ENCODE results near the gene C1QA.

The C1QA gene, protein sequence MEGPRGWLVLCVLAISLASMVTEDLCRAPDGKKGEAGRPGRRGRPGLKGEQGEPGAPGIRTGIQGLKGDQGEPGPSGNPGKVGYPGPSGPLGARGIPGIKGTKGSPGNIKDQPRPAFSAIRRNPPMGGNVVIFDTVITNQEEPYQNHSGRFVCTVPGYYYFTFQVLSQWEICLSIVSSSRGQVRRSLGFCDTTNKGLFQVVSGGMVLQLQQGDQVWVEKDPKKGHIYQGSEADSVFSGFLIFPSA

DNA sequence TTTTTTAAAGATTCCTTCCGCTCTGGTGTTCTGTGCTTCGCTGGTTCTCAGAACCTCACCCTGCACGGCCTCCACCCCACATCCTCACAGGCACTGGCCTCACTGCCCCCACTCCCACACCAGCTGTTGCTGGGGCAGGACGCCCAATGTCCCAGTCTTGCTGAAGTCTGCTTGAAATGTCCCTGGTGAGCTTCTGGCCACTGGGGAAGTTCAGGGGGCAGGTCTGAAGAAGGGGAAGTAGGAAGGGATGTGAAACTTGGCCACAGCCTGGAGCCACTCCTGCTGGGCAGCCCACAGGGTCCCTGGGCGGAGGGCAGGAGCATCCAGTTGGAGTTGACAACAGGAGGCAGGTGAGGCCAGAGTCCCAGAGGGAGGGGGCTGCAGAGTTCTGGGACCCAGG is at the start of gene C1QA:
C1QA (plus strand) TSS at position 276 of the 400 bp plus-strand sequence. CDS start 989 bp downstream, outside the sequence.
- Histone ChIP-seq H3K27ac (ENCODE audit: low read length) (no peak within 1 kb of the TSS), H3K36me3 (ENCODE audit: control insufficient read depth in 2 of 2, insufficient read depth in 2 of 2, low read length in 2 of 2) (no peaks in the 10 kb centered on the region), H3K27me3 (ENCODE audit: control insufficient read depth in 1 of 2, insufficient read depth in 2 of 2, low read length in 2 of 2) (peaks cover 7 to 16% of the 10 kb centered on the region in 2 donors), H3K9me3 (ENCODE audit: control insufficient read depth in 2 of 2, low read length in 2 of 2) (no peaks in the 10 kb centered on the region), H3K4me1 (ENCODE audit: control insufficient read depth, insufficient read depth, low read length) (no peaks in the 10 kb centered on the region), H3K4me3 (ENCODE audit: low read length in 2 of 2) (peak within 1 kb of the TSS in 1 of 2 donors; percentile 40), H3K9ac (ENCODE audit: low read length in 2 of 2) (peak within 1 kb of the TSS in 1 of 2 donors; percentile 20)

DNA sequence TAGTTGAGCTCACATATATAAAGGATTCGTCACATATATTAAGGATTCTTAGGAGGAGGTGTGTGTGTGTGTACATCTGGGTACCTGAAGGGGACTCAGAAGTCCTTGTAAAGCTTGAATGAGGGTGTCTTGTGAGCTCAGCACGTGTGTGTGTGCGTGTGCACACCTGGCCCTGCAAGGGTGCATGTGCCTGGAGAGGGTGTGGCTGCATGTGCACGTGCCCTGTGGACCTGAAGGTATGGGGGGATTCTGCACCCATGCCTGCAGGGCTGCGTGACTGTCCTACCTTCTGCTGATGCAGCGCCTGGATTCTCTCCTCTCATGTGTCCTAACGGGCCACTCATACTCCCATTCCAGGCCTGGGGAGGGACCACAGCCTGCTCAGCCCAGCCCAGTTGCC is 49.2 kb upstream of the C1QA start:
- Histone ChIP-seq H3K27ac (ENCODE audit: low read length) (no peak overlapping the region), H3K4me1 (ENCODE audit: control insufficient read depth, insufficient read depth, low read length) (no peaks in the 10 kb centered on the region), H3K9ac (ENCODE audit: low read length in 2 of 2) (no peak overlapping the region), H3K4me3 (ENCODE audit: low read length in 2 of 2) (no peak overlapping the region), H3K9me3 (ENCODE audit: control insufficient read depth in 2 of 2, low read length in 2 of 2) (no peaks in the 10 kb centered on the region), H3K27me3 (ENCODE audit: control insufficient read depth in 1 of 2, insufficient read depth in 2 of 2, low read length in 2 of 2) (peaks cover 11 to 16% of the 10 kb centered on the region in 2 donors), H3K36me3 (ENCODE audit: control insufficient read depth in 2 of 2, insufficient read depth in 2 of 2, low read length in 2 of 2) (no peaks in the 10 kb centered on the region)

DNA sequence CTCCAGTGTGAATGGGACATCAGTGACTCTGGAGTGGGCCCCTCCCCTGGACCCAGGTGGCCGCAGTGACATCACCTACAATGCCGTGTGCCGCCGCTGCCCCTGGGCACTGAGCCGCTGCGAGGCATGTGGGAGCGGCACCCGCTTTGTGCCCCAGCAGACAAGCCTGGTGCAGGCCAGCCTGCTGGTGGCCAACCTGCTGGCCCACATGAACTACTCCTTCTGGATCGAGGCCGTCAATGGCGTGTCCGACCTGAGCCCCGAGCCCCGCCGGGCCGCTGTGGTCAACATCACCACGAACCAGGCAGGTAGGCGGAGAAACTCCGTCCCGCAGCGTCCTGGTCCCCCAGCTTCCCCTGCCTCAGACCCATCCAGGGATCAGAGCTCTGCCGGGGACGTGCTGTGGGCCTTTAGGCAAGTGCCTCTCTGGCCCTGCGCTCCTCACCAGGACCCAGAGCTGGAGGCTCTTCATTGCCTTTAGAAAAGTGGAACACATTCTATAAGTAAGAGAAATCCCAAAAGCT is 47.5 kb upstream of the C1QA start:
- Histone ChIP-seq H3K27ac (ENCODE audit: low read length) (no peak overlapping the region), H3K9ac (ENCODE audit: low read length in 2 of 2) (no peak overlapping the region), H3K27me3 (ENCODE audit: control insufficient read depth in 1 of 2, insufficient read depth in 2 of 2, low read length in 2 of 2) (peaks cover 21% of the 10 kb centered on the region in 2 donors), H3K9me3 (ENCODE audit: control insufficient read depth in 2 of 2, low read length in 2 of 2) (no peaks in the 10 kb centered on the region), H3K36me3 (ENCODE audit: control insufficient read depth in 2 of 2, insufficient read depth in 2 of 2, low read length in 2 of 2) (no peaks in the 10 kb centered on the region), H3K4me3 (ENCODE audit: low read length in 2 of 2) (no peak overlapping the region), H3K4me1 (ENCODE audit: control insufficient read depth, insufficient read depth, low read length) (no peaks in the 10 kb centered on the region)

DNA sequence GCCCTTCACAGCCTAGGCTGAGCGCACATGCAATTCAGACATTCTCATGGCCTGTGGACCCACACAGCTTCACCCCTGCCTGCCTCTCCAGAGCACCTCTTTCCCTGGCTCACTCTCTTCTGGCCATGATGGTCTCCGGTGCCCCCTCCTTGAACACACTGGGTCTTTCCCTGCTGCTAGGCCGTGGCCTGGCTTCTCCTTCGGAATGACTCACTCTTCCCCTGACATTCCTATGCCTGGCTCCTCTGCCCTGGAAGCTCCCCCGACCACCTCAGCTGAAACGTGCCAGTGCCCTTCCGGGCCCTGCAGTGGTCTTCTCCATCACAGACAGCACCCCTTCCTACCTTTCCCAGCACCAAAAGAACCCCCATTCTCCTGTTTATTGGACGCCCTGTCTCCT is 44.9 kb upstream of the C1QA start:
- Histone ChIP-seq H3K36me3 (ENCODE audit: control insufficient read depth in 2 of 2, insufficient read depth in 2 of 2, low read length in 2 of 2) (no peaks in the 10 kb centered on the region), H3K4me1 (ENCODE audit: control insufficient read depth, insufficient read depth, low read length) (no peaks in the 10 kb centered on the region), H3K27ac (ENCODE audit: low read length) (no peak overlapping the region), H3K9me3 (ENCODE audit: control insufficient read depth in 2 of 2, low read length in 2 of 2) (no peaks in the 10 kb centered on the region), H3K4me3 (ENCODE audit: low read length in 2 of 2) (no peak overlapping the region), H3K9ac (ENCODE audit: low read length in 2 of 2) (no peak overlapping the region), H3K27me3 (ENCODE audit: control insufficient read depth in 1 of 2, insufficient read depth in 2 of 2, low read length in 2 of 2) (peaks cover 18 to 26% of the 10 kb centered on the region in 2 donors)

DNA sequence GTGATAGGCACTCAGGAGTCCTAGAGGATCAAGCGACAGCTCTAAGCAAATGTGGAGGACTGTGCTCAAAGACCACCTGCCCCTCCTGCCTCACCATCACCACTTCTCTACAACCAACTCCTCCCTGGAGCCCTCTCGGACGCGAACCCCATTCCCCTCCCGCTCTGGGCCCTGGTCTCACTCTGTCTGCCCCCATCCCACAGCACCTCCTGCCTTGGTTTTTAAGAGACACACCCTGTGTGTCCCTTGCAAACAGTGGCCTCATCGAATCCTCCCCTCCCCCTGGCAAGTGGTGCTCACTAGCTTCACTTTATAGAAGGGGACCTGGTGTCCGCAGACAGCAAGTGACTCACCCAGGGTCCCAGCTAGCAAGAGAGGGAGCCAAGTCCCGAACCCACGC is 44.4 kb upstream of the C1QA start:
- peaks cover 15 to 22% of the 10 kb centered on the region in 2 donors for H3K27me3 ChIP-seq (ENCODE audit: control insufficient read depth in 1 of 2, insufficient read depth in 2 of 2, low read length in 2 of 2)
- H3K4me3 ChIP-seq (ENCODE audit: low read length in 2 of 2): no peak overlapping the region
- no peaks in the 10 kb centered on the region for H3K9me3 ChIP-seq (ENCODE audit: control insufficient read depth in 2 of 2, low read length in 2 of 2)
- no peak overlapping the region for H3K27ac ChIP-seq (ENCODE audit: low read length)
- no peaks in the 10 kb centered on the region for H3K36me3 ChIP-seq (ENCODE audit: control insufficient read depth in 2 of 2, insufficient read depth in 2 of 2, low read length in 2 of 2)
- H3K9ac ChIP-seq (ENCODE audit: low read length in 2 of 2): no peak overlapping the region
- no peaks in the 10 kb centered on the region for H3K4me1 ChIP-seq (ENCODE audit: control insufficient read depth, insufficient read depth, low read length)

DNA sequence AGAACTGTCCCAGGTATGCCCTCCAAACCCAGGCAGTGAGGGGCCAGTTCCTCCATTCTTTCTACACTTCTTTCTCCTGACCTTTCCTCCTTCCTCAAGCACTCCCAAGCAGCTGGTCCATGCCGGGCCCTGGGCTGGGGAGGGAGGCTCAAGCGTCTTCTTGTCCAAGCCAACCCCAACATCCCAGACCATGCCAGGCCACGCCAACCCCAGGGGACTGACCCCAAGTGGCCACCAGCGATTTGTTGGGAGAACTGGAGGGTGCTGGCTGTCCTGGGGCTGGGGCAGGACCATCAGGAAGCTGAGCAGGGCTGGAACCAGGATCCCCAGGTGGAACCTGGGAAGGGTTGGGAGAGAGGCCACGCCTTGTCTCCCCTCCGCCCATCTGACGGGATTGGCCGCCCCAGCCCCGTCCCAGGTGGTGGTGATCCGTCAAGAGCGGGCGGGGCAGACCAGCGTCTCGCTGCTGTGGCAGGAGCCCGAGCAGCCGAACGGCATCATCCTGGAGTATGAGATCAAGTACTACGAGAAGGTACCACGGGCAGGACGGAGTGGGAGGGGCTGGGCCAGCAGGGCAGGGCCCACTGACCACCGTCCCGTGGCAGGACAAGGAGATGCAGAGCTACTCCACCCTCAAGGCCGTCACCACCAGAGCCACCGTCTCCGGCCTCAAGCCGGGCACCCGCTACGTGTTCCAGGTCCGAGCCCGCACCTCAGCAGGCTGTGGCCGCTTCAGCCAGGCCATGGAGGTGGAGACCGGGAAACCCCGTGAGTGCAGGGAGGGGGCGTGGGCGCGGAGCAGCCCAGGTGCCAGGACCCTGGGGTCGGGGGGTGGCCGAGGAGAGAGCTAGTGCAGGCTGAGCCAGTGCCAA is 43.3 kb upstream of the C1QA start:
- no peaks in the 10 kb centered on the region for H3K9me3 ChIP-seq (ENCODE audit: control insufficient read depth in 2 of 2, low read length in 2 of 2)
- no peaks in the 10 kb centered on the region for H3K36me3 ChIP-seq (ENCODE audit: control insufficient read depth in 2 of 2, insufficient read depth in 2 of 2, low read length in 2 of 2)
- H3K4me3 ChIP-seq (ENCODE audit: low read length in 2 of 2): no peak overlapping the region
- no peaks in the 10 kb centered on the region for H3K4me1 ChIP-seq (ENCODE audit: control insufficient read depth, insufficient read depth, low read length)
- no peak overlapping the region for H3K27ac ChIP-seq (ENCODE audit: low read length)
- H3K9ac ChIP-seq (ENCODE audit: low read length in 2 of 2): no peak overlapping the region
- peaks cover 11 to 22% of the 10 kb centered on the region in 2 donors for H3K27me3 ChIP-seq (ENCODE audit: control insufficient read depth in 1 of 2, insufficient read depth in 2 of 2, low read length in 2 of 2)

DNA sequence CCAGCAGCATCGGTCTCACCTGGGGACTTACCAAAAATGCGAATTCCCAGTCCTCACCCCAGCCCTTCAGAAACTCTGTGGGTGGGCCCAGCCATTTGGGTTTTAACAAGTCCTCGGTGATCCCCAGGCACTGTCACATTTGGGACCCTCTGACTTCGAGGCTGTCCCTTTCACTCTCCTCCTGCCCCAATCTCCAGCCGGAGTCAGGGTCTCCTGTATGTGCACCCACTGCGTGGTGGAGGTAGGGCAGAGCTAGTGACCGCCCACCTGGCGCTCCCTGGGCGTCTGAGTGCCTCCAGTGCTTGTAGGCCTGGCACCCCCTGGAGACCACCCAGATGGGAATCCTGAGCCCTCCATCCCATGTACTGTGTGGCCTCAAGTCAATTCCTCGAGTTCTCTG is 42.0 kb upstream of the C1QA start:
- H3K27ac ChIP-seq (ENCODE audit: low read length): no peak overlapping the region
- no peaks in the 10 kb centered on the region for H3K9me3 ChIP-seq (ENCODE audit: control insufficient read depth in 2 of 2, low read length in 2 of 2)
- H3K4me1 ChIP-seq (ENCODE audit: control insufficient read depth, insufficient read depth, low read length): no peaks in the 10 kb centered on the region
- H3K9ac ChIP-seq (ENCODE audit: low read length in 2 of 2): no peak overlapping the region
- no peaks in the 10 kb centered on the region for H3K36me3 ChIP-seq (ENCODE audit: control insufficient read depth in 2 of 2, insufficient read depth in 2 of 2, low read length in 2 of 2)
- H3K27me3 ChIP-seq (ENCODE audit: control insufficient read depth in 1 of 2, insufficient read depth in 2 of 2, low read length in 2 of 2): peaks cover 13 to 25% of the 10 kb centered on the region in 2 donors
- no peak overlapping the region for H3K4me3 ChIP-seq (ENCODE audit: low read length in 2 of 2)

DNA sequence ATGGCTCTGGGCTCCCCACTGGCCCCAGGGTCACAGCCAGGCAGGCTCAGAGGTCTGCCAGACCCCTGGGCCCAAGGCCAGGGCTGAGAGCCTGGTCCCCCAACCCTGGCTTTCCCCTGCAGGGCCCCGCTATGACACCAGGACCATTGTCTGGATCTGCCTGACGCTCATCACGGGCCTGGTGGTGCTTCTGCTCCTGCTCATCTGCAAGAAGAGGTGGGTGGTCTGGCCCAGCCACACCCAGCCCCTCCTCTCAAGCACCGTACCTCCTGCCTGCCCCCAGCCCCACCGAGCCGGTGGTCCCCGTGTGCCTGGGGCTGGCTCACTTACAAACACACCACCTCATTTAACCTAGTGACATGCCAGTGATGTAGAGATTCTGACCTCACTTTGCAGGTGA is 41.3 kb upstream of the C1QA start:
- Histone ChIP-seq H3K9me3 (ENCODE audit: control insufficient read depth in 2 of 2, low read length in 2 of 2) (no peaks in the 10 kb centered on the region), H3K36me3 (ENCODE audit: control insufficient read depth in 2 of 2, insufficient read depth in 2 of 2, low read length in 2 of 2) (no peaks in the 10 kb centered on the region), H3K4me3 (ENCODE audit: low read length in 2 of 2) (no peak overlapping the region), H3K4me1 (ENCODE audit: control insufficient read depth, insufficient read depth, low read length) (no peaks in the 10 kb centered on the region), H3K27me3 (ENCODE audit: control insufficient read depth in 1 of 2, insufficient read depth in 2 of 2, low read length in 2 of 2) (peaks cover 13 to 25% of the 10 kb centered on the region in 2 donors), H3K27ac (ENCODE audit: low read length) (no peak overlapping the region), H3K9ac (ENCODE audit: low read length in 2 of 2) (no peak overlapping the region)

DNA sequence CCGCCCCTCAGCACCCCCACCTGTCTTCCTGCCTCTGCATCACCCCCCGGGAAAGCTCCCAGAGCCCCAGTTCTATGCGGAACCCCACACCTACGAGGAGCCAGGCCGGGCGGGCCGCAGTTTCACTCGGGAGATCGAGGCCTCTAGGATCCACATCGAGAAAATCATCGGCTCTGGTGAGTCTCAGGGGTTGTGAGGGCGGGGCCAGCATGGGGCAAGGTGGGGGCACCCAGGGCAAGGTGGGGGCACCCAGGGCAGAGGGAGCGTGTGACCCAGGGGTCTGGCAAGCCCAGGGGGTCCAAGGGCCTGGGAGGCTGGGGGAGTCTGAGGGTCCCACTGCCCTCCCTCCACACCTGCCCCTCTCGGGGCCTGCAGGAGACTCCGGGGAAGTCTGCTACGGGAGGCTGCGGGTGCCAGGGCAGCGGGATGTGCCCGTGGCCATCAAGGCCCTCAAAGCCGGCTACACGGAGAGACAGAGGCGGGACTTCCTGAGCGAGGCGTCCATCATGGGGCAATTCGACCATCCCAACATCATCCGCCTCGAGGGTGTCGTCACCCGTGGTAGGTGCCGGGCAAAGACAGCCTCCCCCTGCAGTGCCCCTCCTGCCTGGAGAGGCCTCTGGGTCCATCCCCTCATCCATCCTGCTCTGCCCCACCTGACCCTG is 39.0 kb upstream of the C1QA start:
- H3K9ac ChIP-seq (ENCODE audit: low read length in 2 of 2): no peak overlapping the region
- H3K27me3 ChIP-seq (ENCODE audit: control insufficient read depth in 1 of 2, insufficient read depth in 2 of 2, low read length in 2 of 2): peaks cover 21 to 29% of the 10 kb centered on the region in 2 donors
- H3K4me1 ChIP-seq (ENCODE audit: control insufficient read depth, insufficient read depth, low read length): no peaks in the 10 kb centered on the region
- H3K4me3 ChIP-seq (ENCODE audit: low read length in 2 of 2): no peak overlapping the region
- no peaks in the 10 kb centered on the region for H3K36me3 ChIP-seq (ENCODE audit: control insufficient read depth in 2 of 2, insufficient read depth in 2 of 2, low read length in 2 of 2)
- no peak overlapping the region for H3K27ac ChIP-seq (ENCODE audit: low read length)
- H3K9me3 ChIP-seq (ENCODE audit: control insufficient read depth in 2 of 2, low read length in 2 of 2): no peaks in the 10 kb centered on the region

DNA sequence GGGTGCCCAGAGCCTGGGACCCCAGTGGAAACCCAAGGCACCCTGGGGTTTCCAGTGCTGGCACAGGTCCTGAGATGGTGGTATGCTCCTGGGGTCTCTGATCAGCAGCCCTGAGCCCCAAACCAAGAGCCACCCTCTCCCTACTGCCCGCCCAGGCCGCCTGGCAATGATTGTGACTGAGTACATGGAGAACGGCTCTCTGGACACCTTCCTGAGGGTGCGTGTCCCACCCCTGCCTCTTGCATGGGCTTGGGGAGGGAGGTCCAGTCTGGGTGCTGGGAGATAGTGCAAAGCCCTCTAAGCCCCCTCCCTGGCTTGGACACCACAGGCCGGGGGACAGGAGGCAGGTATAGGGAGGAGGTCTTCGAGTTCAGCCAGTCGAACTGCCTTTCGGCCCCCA is 38.4 kb upstream of the C1QA start:
- no peaks in the 10 kb centered on the region for H3K9me3 ChIP-seq (ENCODE audit: control insufficient read depth in 2 of 2, low read length in 2 of 2)
- H3K4me3 ChIP-seq (ENCODE audit: low read length in 2 of 2): no peak overlapping the region
- no peaks in the 10 kb centered on the region for H3K36me3 ChIP-seq (ENCODE audit: control insufficient read depth in 2 of 2, insufficient read depth in 2 of 2, low read length in 2 of 2)
- H3K4me1 ChIP-seq (ENCODE audit: control insufficient read depth, insufficient read depth, low read length): no peaks in the 10 kb centered on the region
- no peak overlapping the region for H3K27ac ChIP-seq (ENCODE audit: low read length)
- H3K9ac ChIP-seq (ENCODE audit: low read length in 2 of 2): no peak overlapping the region
- peaks cover 20 to 31% of the 10 kb centered on the region in 2 donors for H3K27me3 ChIP-seq (ENCODE audit: control insufficient read depth in 1 of 2, insufficient read depth in 2 of 2, low read length in 2 of 2)

Data from stomach smooth muscle (tissue), 2 donors.